IMR-90 (cell line): ENCODE results near the gene TLCD1. TPM values are rescaled to one million over a fixed set of nuclear protein-coding genes. Genes with fewer than 3 reads are reported as not detected.

Experiments
- ATAC-seq: fragments of 200-7000 bp; cut with Tn5 transposase; 2 replicates; pipeline ENCODE4 v1.9.1; 2020; ENCODE audit warnings: low read depth, mild to moderate bottlenecking, moderate library complexity
- BruUV-seq: library from RNA; stranded (reverse); fragments of 400-500 nt; replicated peaks from 2 replicates; lab custom pipeline; 2021; lab: Mats Ljungman, UMichigan
- CTCF ChIA-PET: fragments of 300-600 bp; formaldehyde crosslinking; extraction: SDS; loops from one replicate; lab custom pipeline; 2021; ENCODE audit warnings: antibody characterized with exemption; lab: Yijun Ruan, JAX
- POLR2A ChIA-PET: fragments of 300-600 bp; sonication (Branson Sonifier 250); formaldehyde crosslinking; loops from one replicate; lab custom pipeline; 2022; ENCODE audit warnings: antibody characterized with exemption; ENCODE audit not compliant: unreplicated experiment; lab: Charles Lee
- DNase-seq: peaks from one replicate; pipeline ENCODE4 v3.0.0; 2013
- H2AFZ ChIP-seq: replicated peaks from 2 replicates; pipeline ENCODE3; 2013; ENCODE audit warnings: low read length, mild to moderate bottlenecking; ENCODE audit not compliant: poor library complexity
- H2AK5ac ChIP-seq: 2 replicates; pipeline ENCODE4 v1.6.1; 2013; ENCODE audit warnings: low read depth, low read length, inconsistent platforms
- H2AK9ac ChIP-seq: replicated peaks from 2 replicates; pipeline ENCODE3; 2013; ENCODE audit warnings: mild to moderate bottlenecking, low read depth, low read length, moderate library complexity; ENCODE audit not compliant: poor library complexity
- H2BK120ac ChIP-seq: 2 replicates; pipeline ENCODE4 v1.6.1; 2013; ENCODE audit warnings: low read depth, low read length, inconsistent platforms
- H2BK15ac ChIP-seq: 3 replicates; pipeline ENCODE4 v1.6.1; 2013; ENCODE audit warnings: low read depth, low read length, inconsistent platforms
- H2BK20ac ChIP-seq: 2 replicates; pipeline ENCODE4 v1.6.1; 2013; ENCODE audit warnings: low read depth, mild to moderate bottlenecking, inconsistent platforms, low read length, moderate library complexity
- H2BK5ac ChIP-seq: 2 replicates; pipeline ENCODE4 v1.6.1; 2013; ENCODE audit warnings: mild to moderate bottlenecking, low read depth, low read length, inconsistent platforms; ENCODE audit not compliant: poor library complexity, severe bottlenecking
- H3K14ac ChIP-seq: replicated peaks from 2 replicates; pipeline ENCODE4 v1.6.1; 2013; ENCODE audit warnings: low read depth, low read length, inconsistent platforms
- H3K18ac ChIP-seq: 2 replicates; pipeline ENCODE4 v1.6.1; 2013; ENCODE audit warnings: low read depth, low read length, control low read depth
- H3K23ac ChIP-seq: 2 replicates; pipeline ENCODE4 v1.6.1; 2013; ENCODE audit warnings: low read depth, low read length, inconsistent platforms
- H3K27ac ChIP-seq: 2 replicates; pipeline ENCODE4 v1.5.1; 2013; ENCODE audit warnings: mild to moderate bottlenecking, control low read depth, low read length; ENCODE audit not compliant: insufficient read depth
- H3K27me3 ChIP-seq: 2 replicates; pipeline ENCODE4 v1.6.1; 2013; ENCODE audit warnings: low read length; ENCODE audit not compliant: control insufficient read depth, insufficient read depth
- H3K36me3 ChIP-seq: 2 replicates; pipeline ENCODE4 v1.6.1; 2013; ENCODE audit warnings: low read length, mixed read lengths; ENCODE audit not compliant: control insufficient read depth, insufficient read depth
- H3K4ac ChIP-seq: 2 replicates; pipeline ENCODE4 v1.6.1; 2013; ENCODE audit warnings: low read depth, low read length, inconsistent platforms
- H3K4me1 ChIP-seq: 2 replicates; pipeline ENCODE4 v1.6.1; 2013; ENCODE audit warnings: low read length, mixed read lengths; ENCODE audit not compliant: control insufficient read depth, insufficient read depth
- H3K4me2 ChIP-seq: 2 replicates; pipeline ENCODE4 v1.6.1; 2013; ENCODE audit warnings: low read depth, mild to moderate bottlenecking, control low read depth, low read length, moderate library complexity
- H3K4me3 ChIP-seq: 2 replicates; pipeline ENCODE4 v1.5.1; 2013; ENCODE audit warnings: low read depth, mild to moderate bottlenecking, control low read depth, low read length, moderate library complexity; ENCODE audit not compliant: insufficient read depth
- H3K56ac ChIP-seq: 2 replicates; pipeline ENCODE4 v1.6.1; 2013; ENCODE audit warnings: low read length, inconsistent platforms; ENCODE audit not compliant: insufficient read depth; ENCODE audit errors: extremely low read depth
- H3K79me1 ChIP-seq, 2 experiments: 2 replicates each; pipeline ENCODE4 v1.6.1; 2013; ENCODE audit warnings: low read length in 2 of 2, inconsistent platforms in 1 of 2, low read depth in 1 of 2
- H3K9ac ChIP-seq: 2 replicates; pipeline ENCODE4 v1.6.1; 2013; ENCODE audit warnings: low read depth, low read length, control low read depth
- H3K9me1 ChIP-seq: 2 replicates; pipeline ENCODE4 v1.6.1; 2013; ENCODE audit warnings: low read length, inconsistent platforms; ENCODE audit not compliant: insufficient read depth
- H3K9me3 ChIP-seq: 2 replicates; pipeline ENCODE4 v1.6.1; 2013; ENCODE audit warnings: low read length; ENCODE audit not compliant: control insufficient read depth, insufficient read depth
- H4K20me1 ChIP-seq: 2 replicates; pipeline ENCODE4 v1.6.1; 2013; ENCODE audit warnings: low read length, inconsistent platforms; ENCODE audit not compliant: insufficient read depth
- H4K5ac ChIP-seq: 2 replicates; pipeline ENCODE4 v1.6.1; 2013; ENCODE audit warnings: mild to moderate bottlenecking, low read depth, low read length, control low read depth
- H4K8ac ChIP-seq, 2 experiments: 2 replicates each; pipeline ENCODE4 v1.6.1; 2013; ENCODE audit warnings: low read depth in 2 of 2, low read length in 2 of 2, control low read depth in 1 of 2, inconsistent platforms in 1 of 2
- H4K91ac ChIP-seq: 2 replicates; pipeline ENCODE4 v1.6.1; 2013; ENCODE audit warnings: low read depth, low read length, inconsistent platforms; ENCODE audit not compliant: insufficient read depth
- BHLHE40 ChIP-seq: fragments of 150-350 bp; IDR thresholded peaks from 2 replicates; pipeline ENCODE4 v1.6.1; 2016; ENCODE audit warnings: mild to moderate bottlenecking, low read depth, low read length
- CHD1 ChIP-seq: IDR thresholded peaks from 2 replicates; pipeline ENCODE4 v1.6.1; 2012; ENCODE audit warnings: low read depth, low read length, improper control_type of control experiment
- FOS ChIP-seq: fragments of 150-350 bp; IDR thresholded peaks from 2 replicates; pipeline ENCODE4 v1.6.1; 2016; ENCODE audit warnings: low read depth, low read length
- MAFK ChIP-seq: IDR thresholded peaks from 2 replicates; pipeline ENCODE4 v1.6.1; 2012; ENCODE audit warnings: low read depth, low read length, improper control_type of control experiment
- MAZ ChIP-seq: IDR thresholded peaks from 2 replicates; pipeline ENCODE4 v1.6.1; 2012; ENCODE audit warnings: low read depth, mild to moderate bottlenecking, low read length, improper control_type of control experiment, moderate library complexity, borderline replicate concordance
- MXI1 ChIP-seq: IDR thresholded peaks from 2 replicates; pipeline ENCODE4 v1.6.1; 2012; ENCODE audit warnings: low read depth, mild to moderate bottlenecking, low read length, moderate library complexity, borderline replicate concordance
- NFE2L2 ChIP-seq: fragments of 150-350 bp; IDR thresholded peaks from 2 replicates; pipeline ENCODE4 v1.6.1; 2016; ENCODE audit warnings: low read depth, mild to moderate bottlenecking, low read length
- POLR2A ChIP-seq: IDR thresholded peaks from 2 replicates; pipeline ENCODE4 v1.6.1; 2012; ENCODE audit warnings: mild to moderate bottlenecking, low read depth, low read length
- RAD21 ChIP-seq: IDR thresholded peaks from 2 replicates; pipeline ENCODE4 v1.6.1; 2012; ENCODE audit warnings: low read length, improper control_type of control experiment
- RCOR1 ChIP-seq: IDR thresholded peaks from 2 replicates; pipeline ENCODE4 v1.6.1; 2012; ENCODE audit warnings: mild to moderate bottlenecking, low read length, improper control_type of control experiment; ENCODE audit not compliant: insufficient replicate concordance
- RFX5 ChIP-seq: IDR thresholded peaks from 2 replicates; pipeline ENCODE4 v1.8.0; 2012; ENCODE audit warnings: low read depth, mild to moderate bottlenecking, low read length, moderate library complexity
- SMC3 ChIP-seq: fragments of 150-350 bp; IDR thresholded peaks from 2 replicates; pipeline ENCODE4 v1.6.1; 2016; ENCODE audit warnings: low read depth, mild to moderate bottlenecking, antibody characterized with exemption, low read length, moderate library complexity
- USF2 ChIP-seq: fragments of 150-350 bp; IDR thresholded peaks from 2 replicates; pipeline ENCODE4 v1.6.1; 2017; ENCODE audit warnings: mild to moderate bottlenecking, antibody characterized with exemption, low read length, low read depth
- WGBS, 2 experiments: methylation state at CpG; one replicate each; pipeline versions ENCODE4 v1.1.5 to v1.1.7; 2013; ENCODE audit warnings: missing lambda C conversion rate in 2 of 2; ENCODE audit not compliant: insufficient read length in 1 of 2; ENCODE audit errors: extremely low coverage in 2 of 2; 5-methylcytosine and 5-hydroxymethylcytosine counted together
- dilution Hi-C: fragments of 300-500 bp; cut with HindIII; formaldehyde crosslinking; loops from one replicate; pipeline ENCODE4 v1.14.3; 2018; ENCODE audit warnings: low sequenced_read_pairs; ENCODE audit not compliant: unreplicated experiment
- in situ Hi-C: fragments of 300-500 bp; cut with MboI; formaldehyde crosslinking; loops from 3 replicates; pipeline ENCODE4 v1.14.3; 2019; ENCODE audit warnings: low sequenced_read_pairs, inconsistent platforms, mixed read lengths
- intact Hi-C: fragments of 100-400 bp; cut with micrococcal nuclease; formaldehyde crosslinking; loops from 2 replicates; pipeline ENCODE4 v1.10.0; 2022
- polyA plus RNA-seq, 3 experiments: library from polyadenylated mRNA; depleted of rRNA; stranded (reverse); fragments of >200 nt; gene quantifications; 2 replicates each; pipeline ENCODE4 v1.2.3, GENCODE V29; 2012; ENCODE audit warnings: low replicate concordance in 1 of 3
- total RNA-seq: library from RNA; depleted of rRNA; stranded (reverse); fragments of >200 nt; gene quantifications from 2 replicates; pipeline ENCODE4 v1.2.3, GENCODE V29; 2012
- TF ChIP-seq, protein P1 (sequence below): fragments of 150-350 bp; IDR thresholded peaks from 2 replicates; pipeline ENCODE4 v1.6.1; 2016; ENCODE audit warnings: low read depth, mild to moderate bottlenecking, low read length, moderate library complexity, borderline replicate concordance
- TF ChIP-seq, protein P2 (sequence below): conservative IDR thresholded peaks from 2 replicates; pipeline ENCODE4 v1.5.1; 2012; ENCODE audit warnings: mild to moderate bottlenecking, low read depth, low read length, improper control_type of control experiment

TLCD1 gene
- total and polyA plus RNA-seq, 2 of the 4 experiments (the other 2 are of a cell fraction), result 3.6 to 9.3 TPM

GRCh38 chr17:28749516-28750177 lies 23.6 kb upstream of the TLCD1 start:
- no peak overlapping the region for H3K4me3 ChIP-seq
- ATAC-seq (no peak), DNase-seq (no peak)
- H3K14ac ChIP-seq, result no peak overlapping the region
- H3K9me3 ChIP-seq, result no peaks in the 10 kb centered on the region
- H3K23ac ChIP-seq, result no peak overlapping the region
- dilution Hi-C loops, result no loop called here
- no peak overlapping the region for H2AFZ ChIP-seq
- H3K18ac ChIP-seq, result no peak overlapping the region
- no peak overlapping the region for H2BK5ac ChIP-seq
- BruUV-seq, result no TSS peak
- H4K91ac ChIP-seq, result no peak overlapping the region
- 90% methylated on average over 2 of the region's 11 CpGs; no CpG with 5 or more reads in 1 of the 2 experiments for WGBS, 2 experiments
- no peak overlapping the region for H3K9ac ChIP-seq
- no peak overlapping the region for H4K5ac ChIP-seq
- H3K27me3 ChIP-seq, result no peaks in the 10 kb centered on the region
- peaks cover 20 to 72% of the 10 kb centered on the region in 2 experiments for H3K79me1 ChIP-seq
- H3K9me1 ChIP-seq, result peaks cover 8% of the 10 kb centered on the region; the same call in 1 of the 2 replicates
- in situ Hi-C loops, result no loop called here
- no peak overlapping the region for H3K4ac ChIP-seq
- H2AK5ac ChIP-seq, result no peak overlapping the region
- no peak overlapping the region for H4K8ac ChIP-seq
- peaks cover 79% of the 10 kb centered on the region for H4K20me1 ChIP-seq
- H2BK15ac ChIP-seq, result no peak overlapping the region
- no peak overlapping the region for H3K4me2 ChIP-seq
- no peak overlapping the region for H2BK120ac ChIP-seq
- POLR2A ChIA-PET, result no interaction called here
- no peak overlapping the region for H3K56ac ChIP-seq
- CTCF ChIA-PET, result interaction anchor here (0.6 to 5.4 kb wide), 3 partner anchors 22 to 199 kb away, joined by 3 to 60 read pairs (median 3); partner anchors contain the start of genes NEK8 and TLCD1
- H3K27ac ChIP-seq, result no peak overlapping the region
- no peak overlapping the region for H2AK9ac ChIP-seq
- no peak overlapping the region for H2BK20ac ChIP-seq
- H3K4me1 ChIP-seq, result peaks cover 13% of the 10 kb centered on the region
- H3K36me3 ChIP-seq, result peaks cover 55% of the 10 kb centered on the region
- intact Hi-C loops, result loop anchor here (1.0 kb wide), 1 partner anchor 23 kb away; the partner anchor contains the start of gene TLCD1
- TF ChIP-seq, protein P1, sequence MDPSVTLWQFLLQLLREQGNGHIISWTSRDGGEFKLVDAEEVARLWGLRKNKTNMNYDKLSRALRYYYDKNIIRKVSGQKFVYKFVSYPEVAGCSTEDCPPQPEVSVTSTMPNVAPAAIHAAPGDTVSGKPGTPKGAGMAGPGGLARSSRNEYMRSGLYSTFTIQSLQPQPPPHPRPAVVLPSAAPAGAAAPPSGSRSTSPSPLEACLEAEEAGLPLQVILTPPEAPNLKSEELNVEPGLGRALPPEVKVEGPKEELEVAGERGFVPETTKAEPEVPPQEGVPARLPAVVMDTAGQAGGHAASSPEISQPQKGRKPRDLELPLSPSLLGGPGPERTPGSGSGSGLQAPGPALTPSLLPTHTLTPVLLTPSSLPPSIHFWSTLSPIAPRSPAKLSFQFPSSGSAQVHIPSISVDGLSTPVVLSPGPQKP, result no peak
- TF ChIP-seq, protein P2, sequence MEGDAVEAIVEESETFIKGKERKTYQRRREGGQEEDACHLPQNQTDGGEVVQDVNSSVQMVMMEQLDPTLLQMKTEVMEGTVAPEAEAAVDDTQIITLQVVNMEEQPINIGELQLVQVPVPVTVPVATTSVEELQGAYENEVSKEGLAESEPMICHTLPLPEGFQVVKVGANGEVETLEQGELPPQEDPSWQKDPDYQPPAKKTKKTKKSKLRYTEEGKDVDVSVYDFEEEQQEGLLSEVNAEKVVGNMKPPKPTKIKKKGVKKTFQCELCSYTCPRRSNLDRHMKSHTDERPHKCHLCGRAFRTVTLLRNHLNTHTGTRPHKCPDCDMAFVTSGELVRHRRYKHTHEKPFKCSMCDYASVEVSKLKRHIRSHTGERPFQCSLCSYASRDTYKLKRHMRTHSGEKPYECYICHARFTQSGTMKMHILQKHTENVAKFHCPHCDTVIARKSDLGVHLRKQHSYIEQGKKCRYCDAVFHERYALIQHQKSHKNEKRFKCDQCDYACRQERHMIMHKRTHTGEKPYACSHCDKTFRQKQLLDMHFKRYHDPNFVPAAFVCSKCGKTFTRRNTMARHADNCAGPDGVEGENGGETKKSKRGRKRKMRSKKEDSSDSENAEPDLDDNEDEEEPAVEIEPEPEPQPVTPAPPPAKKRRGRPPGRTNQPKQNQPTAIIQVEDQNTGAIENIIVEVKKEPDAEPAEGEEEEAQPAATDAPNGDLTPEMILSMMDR, result no peak
- no peak for TF ChIP-seq USF2
- no peak for TF ChIP-seq MXI1
- TF ChIP-seq BHLHE40, result no peak
- no peak for TF ChIP-seq RAD21
- TF ChIP-seq SMC3, result no peak
- TF ChIP-seq POLR2A, result no peak
- no peak for TF ChIP-seq MAFK
- TF ChIP-seq FOS, result no peak
- no peak for TF ChIP-seq RFX5
- no peak for TF ChIP-seq MAZ
- TF ChIP-seq NFE2L2, result no peak
- no peak for TF ChIP-seq CHD1
- no peak for TF ChIP-seq RCOR1
